Measurements from ENCODE around the gene CIROP. TPM values are rescaled to one million over a fixed set of nuclear protein-coding genes. Genes with fewer than 3 reads are reported as not detected.

Gene CIROP
- total and polyA plus RNA-seq, 4 donors, result not detected

- Histone ChIP-seq H3K36me3 (ENCODE audit: control insufficient read depth in 4 of 4, insufficient read depth in 3 of 4, low read depth in 1 of 4, low read length in 3 of 4) (no peaks in the 10 kb centered on the region), H3K9ac (ENCODE audit: low read depth in 1 of 2, low read length in 2 of 2) (no peak overlapping the region), H3K27me3 (ENCODE audit: control insufficient read depth in 4 of 4, insufficient read depth in 4 of 4, low read length in 3 of 4) (no peaks in the 10 kb centered on the region), H3K4me1 (ENCODE audit: control insufficient read depth in 4 of 4, insufficient read depth in 4 of 4, low read length in 3 of 4) (peaks cover 0 to 4% (median 0%) of the 10 kb centered on the region in 4 donors), H3K27ac (ENCODE audit: low read depth in 1 of 2, low read length in 2 of 2) (no peak overlapping the region), H3K4me3 (ENCODE audit: low read depth in 1 of 3, low read length in 3 of 3) (no peak overlapping the region), H3K9me3 (ENCODE audit: control insufficient read depth in 4 of 4, low read length in 3 of 4) (no peaks in the 10 kb centered on the region)
- WGBS, result 84% methylated on average over 5 of the region's 5 CpGs
- no peak for DNase-seq (ENCODE audit: low spot score)
- TF ChIP-seq FOXA2 (IDR thresholded peaks at IDR 0.05) (no peak), MAX (IDR thresholded peaks at IDR 0.05) (no peak), HNF4A (conservative IDR thresholded peaks at IDR 0.05) (no peak), ATF3 (IDR thresholded peaks at IDR 0.05) (no peak), RXRA (IDR thresholded peaks at IDR 0.05) (no peak), NR2F2 (IDR thresholded peaks at IDR 0.05) (no peak), YY1 (IDR thresholded peaks at IDR 0.05) (no peak), FOXA1 (IDR thresholded peaks at IDR 0.05) (no peak), ZBTB33 (IDR thresholded peaks at IDR 0.05) (no peak), RAD21 (IDR thresholded peaks at IDR 0.05) (no peak), EGR1 (IDR thresholded peaks at IDR 0.05; ENCODE audit: low read depth in 2 of 2) (no peak), TAF1 (conservative IDR thresholded peaks at IDR 0.05) (no peak), GABPA (IDR thresholded peaks at IDR 0.05 in 1 of 2, conservative IDR thresholded peaks at IDR 0.05 in 1 of 2) (no peak), SP1 (IDR thresholded peaks at IDR 0.05) (no peak), REST (IDR thresholded peaks at IDR 0.05) (no peak)
These were observed 26.7 kb upstream of the CIROP start for GRCh38 chr14:23131482-23131881.

- DNase-seq (ENCODE audit: low spot score), result no peak
- 51% methylated on average over 3 of the region's 3 CpGs for WGBS
- no peaks in the 10 kb centered on the region for H3K9me3 ChIP-seq (ENCODE audit: control insufficient read depth in 4 of 4, low read length in 3 of 4)
- H3K27ac ChIP-seq (ENCODE audit: low read depth in 1 of 2, low read length in 2 of 2), result no peak overlapping the region
- no peaks in the 10 kb centered on the region for H3K27me3 ChIP-seq (ENCODE audit: control insufficient read depth in 4 of 4, insufficient read depth in 4 of 4, low read length in 3 of 4)
- H3K4me1 ChIP-seq (ENCODE audit: control insufficient read depth in 4 of 4, insufficient read depth in 4 of 4, low read length in 3 of 4), result peaks cover 0 to 4% (median 0%) of the 10 kb centered on the region in 4 donors
- no peak for TF ChIP-seq SP1 (IDR thresholded peaks at IDR 0.05)
- no peak for TF ChIP-seq TAF1 (conservative IDR thresholded peaks at IDR 0.05)
- TF ChIP-seq EGR1 (IDR thresholded peaks at IDR 0.05; ENCODE audit: low read depth in 2 of 2), result no peak
- TF ChIP-seq ATF3 (IDR thresholded peaks at IDR 0.05), result no peak
- TF ChIP-seq CTCF (IDR thresholded peaks at IDR 0.05; ENCODE audit: low read depth, low read length, missing input control), result no peak
- no peak for TF ChIP-seq RAD21 (IDR thresholded peaks at IDR 0.05)
- TF ChIP-seq RXRA (IDR thresholded peaks at IDR 0.05), result no peak
- no peak for TF ChIP-seq FOXA1 (IDR thresholded peaks at IDR 0.05)
- TF ChIP-seq REST (IDR thresholded peaks at IDR 0.05), result no peak
- no peak for TF ChIP-seq MAX (IDR thresholded peaks at IDR 0.05)
- TF ChIP-seq ZBTB33 (IDR thresholded peaks at IDR 0.05), result no peak
- TF ChIP-seq HNF4G (IDR thresholded peaks at IDR 0.05), result no peak
- H3K4me3 ChIP-seq (ENCODE audit: low read depth in 1 of 3, low read length in 3 of 3), result no peak overlapping the region
- H3K9ac ChIP-seq (ENCODE audit: low read depth in 1 of 2, low read length in 2 of 2), result no peak overlapping the region
- no peaks in the 10 kb centered on the region for H3K36me3 ChIP-seq (ENCODE audit: control insufficient read depth in 4 of 4, insufficient read depth in 3 of 4, low read depth in 1 of 4, low read length in 3 of 4)
These were observed 26.1 kb upstream of the CIROP start for GRCh38 chr14:23130871-23131270.
